K562 (cell line): Measurements from ENCODE around the gene ZNF22. TPM values are rescaled to one million over a fixed set of nuclear protein-coding genes. Genes with fewer than 3 reads are reported as not detected.
A peak's percentile ranks its signal among the peaks of the same experiment; 100 is the strongest.

Source experiments
- ATAC-seq: fragments of 200-7000 bp; cut with Tn5 transposase; 3 replicates; pipeline ENCODE4 v1.9.1; 2020; ENCODE audit warnings: moderate library complexity
- BruUV-seq: library from RNA; stranded (reverse); fragments of 400-500 nt; replicated peaks from 2 replicates; lab custom pipeline; 2021; lab: Mats Ljungman, UMichigan
- CTCF ChIA-PET: fragments of 300-600 bp; formaldehyde crosslinking; extraction: SDS; loops from one replicate; lab custom pipeline; 2021; ENCODE audit warnings: low intra/inter-chr PET ratio; lab: Yijun Ruan, JAX
- POLR2A ChIA-PET: fragments of 300-600, 350-650 bp; sonication (Branson Sonifier 250); formaldehyde crosslinking; extraction: SDS; loops from one replicate; lab custom pipeline; 2021; ENCODE audit warnings: antibody characterized with exemption, inconsistent platforms; lab: Yijun Ruan, JAX
- DNase-seq, 4 experiments: peaks; one replicate each; pipeline versions ENCODE4 v3.0.0 to v3.0.0-alpha.2; 2011 to 2018; ENCODE audit warnings: low spot score in 3 of 4, mixed read lengths in 3 of 4; ENCODE audit errors: extremely low read depth in 1 of 4
- FAIRE-seq: peaks from 2 replicates; lab custom pipeline; 2011; peaks lifted over from hg19 to GRCh38; lab: Jason Lieb, UNC
- H2AFZ ChIP-seq: 2 replicates; pipeline ENCODE4 v1.6.0; 2011; ENCODE audit warnings: low read depth, low read length, control low read depth, inconsistent platforms
- H3K27ac ChIP-seq: fragments of 200-600 bp; 3 replicates; pipeline ENCODE4 v1.8.0; 2011; ENCODE audit warnings: low read depth, mild to moderate bottlenecking, control low read depth, inconsistent platforms, low read length, moderate library complexity, mixed read lengths; ENCODE audit errors: extremely low read depth
- H3K27me3 ChIP-seq, 2 experiments: fragments of 300-600 bp in 1 of 2; 2 replicates in 1 of 2; 3 replicates in 1 of 2; pipeline versions ENCODE4 v1.6.0 to v1.8.0; 2011; ENCODE audit warnings: inconsistent platforms in 2 of 2, low read length in 2 of 2, mild to moderate bottlenecking in 1 of 2, mixed read lengths in 1 of 2, moderate library complexity in 1 of 2; ENCODE audit not compliant: control insufficient read depth in 2 of 2, insufficient read depth in 2 of 2
- H3K36me3 ChIP-seq: fragments of 300-600 bp; 3 replicates; pipeline ENCODE4 v1.8.0; 2011; ENCODE audit warnings: mild to moderate bottlenecking, low read length, inconsistent platforms; ENCODE audit not compliant: control insufficient read depth, insufficient read depth
- H3K4me1 ChIP-seq, 2 experiments: fragments of 200-600 bp in 1 of 2; replicated peaks in 1 of 2; 2 replicates in 1 of 2; 3 replicates in 1 of 2; pipeline versions ENCODE4 v1.5.1 to v1.8.0; 2011; ENCODE audit warnings: inconsistent platforms in 2 of 2, low read length in 2 of 2, mild to moderate bottlenecking in 1 of 2, mixed read lengths in 1 of 2, moderate library complexity in 1 of 2; ENCODE audit not compliant: control insufficient read depth in 2 of 2, insufficient read depth in 2 of 2
- H3K4me2 ChIP-seq: 2 replicates; pipeline ENCODE4 v1.6.1; 2011; ENCODE audit warnings: low read length, control low read depth, inconsistent platforms, mixed read lengths; ENCODE audit not compliant: insufficient read depth
- H3K4me3 ChIP-seq: fragments of 200-600 bp; sonication (generic), shearing (Covaris generic); 2 replicates; pipeline ENCODE4 v1.5.1; 2016; ENCODE audit warnings: control low read depth, inconsistent platforms
- H3K79me2 ChIP-seq: fragments of 200-600 bp; 3 replicates; pipeline ENCODE4 v1.8.0; 2011; ENCODE audit warnings: low read length, inconsistent platforms; ENCODE audit not compliant: control insufficient read depth, insufficient read depth
- H3K9ac ChIP-seq, 2 experiments: 2 replicates each; pipeline versions ENCODE4 v1.6.0 to v1.6.1; 2011; ENCODE audit warnings: low read depth in 2 of 2, low read length in 2 of 2, control low read depth in 1 of 2, inconsistent platforms in 1 of 2, mild to moderate bottlenecking in 1 of 2, mixed read lengths in 1 of 2; ENCODE audit not compliant: insufficient read depth in 1 of 2
- H3K9me1 ChIP-seq: one replicate; pipeline ENCODE4 v1.6.0; 2011; ENCODE audit warnings: inconsistent platforms, mild to moderate bottlenecking, low read length, moderate library complexity; ENCODE audit not compliant: control insufficient read depth, insufficient read depth
- H3K9me3 ChIP-seq: replicated peaks from 2 replicates; pipeline ENCODE4 v1.5.1; 2011; ENCODE audit warnings: low read depth, low read length, inconsistent platforms; ENCODE audit not compliant: control insufficient read depth, insufficient read depth
- H4K20me1 ChIP-seq: replicated peaks from 2 replicates; pipeline ENCODE4 v1.6.1; 2011; ENCODE audit warnings: low read length, inconsistent platforms, mixed read lengths; ENCODE audit not compliant: control insufficient read depth, insufficient read depth
- BCOR ChIP-seq: fragments of 450-650 bp; IDR thresholded peaks from 2 replicates; pipeline ENCODE4 v1.6.1; 2016
- E2F3 ChIP-seq: fragments of 250-450 bp; sonication (Bioruptor Pico); IDR thresholded peaks from 2 replicates; pipeline ENCODE4 v1.4.0; 2020; ENCODE audit warnings: mild to moderate bottlenecking
- EP400 ChIP-seq: fragments of 450-650 bp; IDR thresholded peaks from 2 replicates; pipeline ENCODE4 v1.6.1; 2017; ENCODE audit warnings: antibody characterized with exemption, mild to moderate bottlenecking, moderate library complexity
- ESRRA ChIP-seq: fragments of 450-650 bp; IDR thresholded peaks from 2 replicates; pipeline ENCODE4 v1.6.1; 2014; ENCODE audit warnings: low read depth, mild to moderate bottlenecking, moderate library complexity, borderline replicate concordance
- HMGXB4 ChIP-seq: sonication (generic); formaldehyde crosslinking; IDR thresholded peaks from 2 replicates; pipeline ENCODE4 v1.8.1; 2023; ENCODE audit warnings: mild to moderate bottlenecking, missing genetic modification reagents
- MAFG ChIP-seq: fragments of 450-650 bp; conservative IDR thresholded peaks from 2 replicates; pipeline ENCODE4 v1.6.1; 2016; ENCODE audit warnings: missing genetic modification characterization, missing compliant biosample characterization
- NR2C2 ChIP-seq, 2 experiments: fragments of 200-800 bp in 1 of 2; sonication (Bioruptor generic) in 1 of 2; sonication (generic) in 1 of 2; formaldehyde crosslinking in 1 of 2; IDR thresholded peaks; 2 replicates each; pipeline versions ENCODE4 v1.6.1 to v1.8.0; 2016 to 2022; ENCODE audit warnings: mild to moderate bottlenecking in 1 of 2, missing compliant biosample characterization in 1 of 2, missing genetic modification characterization in 1 of 2, missing genetic modification reagents in 1 of 2
- RBFOX2 ChIP-seq: fragments of 200-400 bp; formaldehyde crosslinking; IDR thresholded peaks from 2 replicates; pipeline ENCODE4 v1.6.1; 2017; ENCODE audit warnings: low read depth, mild to moderate bottlenecking, low read length, moderate library complexity
- RCOR1 ChIP-seq, 2 experiments: IDR thresholded peaks; 2 replicates each; pipeline ENCODE4 v1.6.1; 2012; ENCODE audit warnings: low read depth in 2 of 2, low read length in 2 of 2, borderline replicate concordance in 1 of 2, improper control_type of control experiment in 1 of 2
- SP1 ChIP-seq: sonication (generic); formaldehyde crosslinking; IDR thresholded peaks from 2 replicates; pipeline ENCODE4 v1.8.1; 2022; ENCODE audit warnings: mild to moderate bottlenecking, missing genetic modification reagents
- SPI1 ChIP-seq: IDR thresholded peaks from 2 replicates; pipeline ENCODE4 v1.6.1; 2011; ENCODE audit warnings: low read depth, low read length, control low read depth, borderline replicate concordance
- SREBF1 ChIP-seq: fragments of 150-350 bp; IDR thresholded peaks from 2 replicates; pipeline ENCODE4 v1.6.1; 2014; ENCODE audit warnings: antibody characterized with exemption, low read depth, low read length, borderline replicate concordance
- STAG1 ChIP-seq: sonication (generic); formaldehyde crosslinking; IDR thresholded peaks from 2 replicates; pipeline ENCODE4 v1.5.0; 2020; ENCODE audit warnings: missing genetic modification reagents, borderline replicate concordance
- U2AF1 ChIP-seq: fragments of 200-400 bp; formaldehyde crosslinking; optimal IDR thresholded peaks from 2 replicates; pipeline ENCODE3; 2017; ENCODE audit warnings: mild to moderate bottlenecking, low read depth, low read length, moderate library complexity
- ZNF140 ChIP-seq: fragments of 250-450 bp; sonication (Bioruptor Pico); IDR thresholded peaks from 2 replicates; pipeline ENCODE4 v1.8.0; 2021; ENCODE audit warnings: moderate library complexity, mild to moderate bottlenecking, inconsistent platforms
- WGBS: fragments of 100-300 bp; shearing (Covaris generic); methylation state at CpG from one replicate; pipeline ENCODE4 v1.1.6; 2016; ENCODE audit warnings: low coverage, mixed read lengths; ENCODE audit not compliant: insufficient coverage; ENCODE audit errors: missing lambda C conversion rate; 5-methylcytosine and 5-hydroxymethylcytosine counted together
- in situ Hi-C: fragments of 300-500 bp; cut with MboI; formaldehyde crosslinking; loops from 4 replicates; pipeline ENCODE4 v1.15.0; 2018; ENCODE audit warnings: inconsistent platforms, mixed read lengths
- intact Hi-C: fragments of 100-400 bp; cut with micrococcal nuclease; formaldehyde crosslinking; loops from 2 replicates; pipeline ENCODE4 v1.14.2; 2022
- polyA plus RNA-seq, 8 experiments: library from polyadenylated mRNA; depleted of rRNA in 4 of 8; stranded (reverse) in 5 of 8; unstranded in 3 of 8; fragments of >200 nt; fragmentation: Nextera tagmentation in 2 of 8; fragmentation: Illumina TruSeq in 1 of 8; extraction: Ambion mirVana in 2 of 8; extraction: Trizol in 1 of 8; gene quantifications; 2 replicates each; pipeline versions ENCODE4 v1.2.1 to v1.2.3, GENCODE V29; 2011 to 2014; ENCODE audit warnings: inconsistent platforms in 1 of 8, missing spikeins in 1 of 8
- total RNA-seq, 7 experiments: library from RNA; depleted of rRNA in 6 of 7; stranded (reverse); fragments of >200 nt in 6 of 7; fragmentation: Illumina TruSeq in 2 of 7; extraction: Trizol in 2 of 7; gene quantifications; 2 replicates each; pipeline versions ENCODE4 v1.2.1 to v1.2.3, GENCODE V29; 2011 to 2021; ENCODE audit warnings: low replicate concordance in 1 of 7
- TF ChIP-seq, protein P1 (sequence below): fragments of 450-650 bp; IDR thresholded peaks from 2 replicates; pipeline ENCODE4 v1.6.1; 2016; ENCODE audit warnings: borderline replicate concordance

The ZNF22 gene
- total and polyA plus RNA-seq, 9 of the 15 experiments (the other 6 are each of a cell fraction or from before 2014, with no cell fraction given), result 36.2 to 98.7 (median 51.2) TPM

- TF ChIP-seq RCOR1 (IDR thresholded peaks at IDR 0.05; ENCODE audit: borderline replicate concordance in 1 of 2, low read depth in 2 of 2, low read length in 2 of 2) (peak in 1 of 2 experiments; percentile 46; a peak in 1 of 4 replicates), HMGXB4 (CRISPR knock-in tag) (no peak), NR2C2 (CRISPR knock-in tag; IDR thresholded peaks at IDR 0.05) (no peak), NR2C2 (tag; IDR thresholded peaks at IDR 0.05) (no peak), SREBF1 (no peak), ESRRA (peak; percentile 73), U2AF1 (no peak), EP400 (no peak), MAFG (no peak), ZNF140 (CRISPR knock-in tag) (no peak), RBFOX2 (no peak), SP1 (CRISPR knock-in tag) (0 out of 2 replicates have a peak, but pooled peaks have one; percentile 30), E2F3 (CRISPR knock-in tag) (no peak), BCOR (0 out of 2 replicates have a peak, but pooled peaks have one; percentile 12), SPI1 (no peak), STAG1 (CRISPR knock-in tag) (no peak)
- TF ChIP-seq, protein P1, sequence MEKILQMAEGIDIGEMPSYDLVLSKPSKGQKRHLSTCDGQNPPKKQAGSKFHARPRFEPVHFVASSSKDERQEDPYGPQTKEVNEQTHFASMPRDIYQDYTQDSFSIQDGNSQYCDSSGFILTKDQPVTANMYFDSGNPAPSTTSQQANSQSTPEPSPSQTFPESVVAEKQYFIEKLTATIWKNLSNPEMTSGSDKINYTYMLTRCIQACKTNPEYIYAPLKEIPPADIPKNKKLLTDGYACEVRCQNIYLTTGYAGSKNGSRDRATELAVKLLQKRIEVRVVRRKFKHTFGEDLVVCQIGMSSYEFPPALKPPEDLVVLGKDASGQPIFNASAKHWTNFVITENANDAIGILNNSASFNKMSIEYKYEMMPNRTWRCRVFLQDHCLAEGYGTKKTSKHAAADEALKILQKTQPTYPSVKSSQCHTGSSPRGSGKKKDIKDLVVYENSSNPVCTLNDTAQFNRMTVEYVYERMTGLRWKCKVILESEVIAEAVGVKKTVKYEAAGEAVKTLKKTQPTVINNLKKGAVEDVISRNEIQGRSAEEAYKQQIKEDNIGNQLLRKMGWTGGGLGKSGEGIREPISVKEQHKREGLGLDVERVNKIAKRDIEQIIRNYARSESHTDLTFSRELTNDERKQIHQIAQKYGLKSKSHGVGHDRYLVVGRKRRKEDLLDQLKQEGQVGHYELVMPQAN, result no peak
- Histone ChIP-seq H3K4me1 (peaks cover 44 to 59% of the 10 kb centered on the region in 2 experiments), H3K4me3 (no peak overlapping the region), H3K79me2 (no peaks in the 10 kb centered on the region), H4K20me1 (no peaks in the 10 kb centered on the region), H2AFZ (no peak overlapping the region), H3K9ac (peak overlapping the region in 1 of 2 experiments; percentile 33; a peak in 1 of 4 replicates), H3K9me3 (no peaks in the 10 kb centered on the region), H3K27me3 (peaks cover 0 to 6% of the 10 kb centered on the region in 2 experiments; a peak in 1 of 5 replicates), H3K36me3 (no peaks in the 10 kb centered on the region), H3K9me1 (no peaks in the 10 kb centered on the region), H3K4me2 (peak overlapping the region; percentile 61), H3K27ac (no peak overlapping the region)
- intact Hi-C loops, result loop anchor here (5.0 kb wide), 1 partner anchor 101 kb away; no protein-coding TSS in a partner anchor
- in situ Hi-C loops, result no loop called here
- 11% methylated on average over 4 of the region's 4 CpGs for WGBS
- CTCF ChIA-PET, result no interaction called here
- FAIRE-seq (no peak), ATAC-seq (no peak), DNase-seq (no peak)
- POLR2A ChIA-PET, result interaction anchor here (0.9 to 1.6 kb wide), 6 partner anchors 12 to 46 kb away, joined by 4 to 8 read pairs (median 4); no protein-coding TSS in a partner anchor
- TSS peak; percentile 58 for BruUV-seq
These were observed 22.5 kb upstream of the ZNF22 start for GRCh38 chr10:44978213-44978569.
